Subcutaneous adipose tissue (tissue), 4 donors: ENCODE measurements around the gene SRCAP. TPM values are rescaled to one million over a fixed set of nuclear protein-coding genes. Genes with fewer than 3 reads are reported as not detected.

Experiments used
- total RNA-seq, 4 donors: library from RNA; depleted of rRNA; stranded (reverse); fragments of >200 nt; gene quantifications; one replicate each; pipeline ENCODE4 v1.1.0, GENCODE V29; 2016
- TF ChIP-seq, protein P1 (sequence below): fragments of 450-650 bp; IDR thresholded peaks from one replicate; pipeline ENCODE4 v1.5.1; 2016; ENCODE audit warnings: low read depth, mild to moderate bottlenecking, control low read depth, antibody characterized with exemption, moderate library complexity

SRCAP gene
- total RNA-seq, 4 donors from 2014 or later = 14.1 to 33.7 (median 20.0) TPM

DNA sequence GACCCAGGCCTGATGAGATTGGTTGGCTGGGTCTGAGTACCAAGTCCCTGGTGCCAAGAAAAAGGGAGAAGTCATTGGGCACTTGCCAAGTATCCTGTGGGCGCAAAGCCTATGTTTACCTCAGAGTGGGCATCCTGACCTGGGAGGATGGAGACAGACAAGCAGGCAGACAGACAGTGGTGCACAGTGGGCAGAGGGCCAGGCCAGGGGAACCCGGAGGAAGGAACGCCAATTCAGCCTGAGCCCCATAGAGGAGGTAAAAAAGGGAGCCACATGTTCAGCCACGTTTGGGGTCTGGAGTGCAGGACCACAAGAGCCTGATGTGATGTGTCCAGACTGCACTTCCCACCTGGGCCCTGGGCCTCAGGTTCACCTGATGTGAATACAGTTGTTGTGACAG lies 54.6 kb downstream of the SRCAP start:
- TF ChIP-seq, protein P1, sequence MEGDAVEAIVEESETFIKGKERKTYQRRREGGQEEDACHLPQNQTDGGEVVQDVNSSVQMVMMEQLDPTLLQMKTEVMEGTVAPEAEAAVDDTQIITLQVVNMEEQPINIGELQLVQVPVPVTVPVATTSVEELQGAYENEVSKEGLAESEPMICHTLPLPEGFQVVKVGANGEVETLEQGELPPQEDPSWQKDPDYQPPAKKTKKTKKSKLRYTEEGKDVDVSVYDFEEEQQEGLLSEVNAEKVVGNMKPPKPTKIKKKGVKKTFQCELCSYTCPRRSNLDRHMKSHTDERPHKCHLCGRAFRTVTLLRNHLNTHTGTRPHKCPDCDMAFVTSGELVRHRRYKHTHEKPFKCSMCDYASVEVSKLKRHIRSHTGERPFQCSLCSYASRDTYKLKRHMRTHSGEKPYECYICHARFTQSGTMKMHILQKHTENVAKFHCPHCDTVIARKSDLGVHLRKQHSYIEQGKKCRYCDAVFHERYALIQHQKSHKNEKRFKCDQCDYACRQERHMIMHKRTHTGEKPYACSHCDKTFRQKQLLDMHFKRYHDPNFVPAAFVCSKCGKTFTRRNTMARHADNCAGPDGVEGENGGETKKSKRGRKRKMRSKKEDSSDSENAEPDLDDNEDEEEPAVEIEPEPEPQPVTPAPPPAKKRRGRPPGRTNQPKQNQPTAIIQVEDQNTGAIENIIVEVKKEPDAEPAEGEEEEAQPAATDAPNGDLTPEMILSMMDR = no peak

DNA sequence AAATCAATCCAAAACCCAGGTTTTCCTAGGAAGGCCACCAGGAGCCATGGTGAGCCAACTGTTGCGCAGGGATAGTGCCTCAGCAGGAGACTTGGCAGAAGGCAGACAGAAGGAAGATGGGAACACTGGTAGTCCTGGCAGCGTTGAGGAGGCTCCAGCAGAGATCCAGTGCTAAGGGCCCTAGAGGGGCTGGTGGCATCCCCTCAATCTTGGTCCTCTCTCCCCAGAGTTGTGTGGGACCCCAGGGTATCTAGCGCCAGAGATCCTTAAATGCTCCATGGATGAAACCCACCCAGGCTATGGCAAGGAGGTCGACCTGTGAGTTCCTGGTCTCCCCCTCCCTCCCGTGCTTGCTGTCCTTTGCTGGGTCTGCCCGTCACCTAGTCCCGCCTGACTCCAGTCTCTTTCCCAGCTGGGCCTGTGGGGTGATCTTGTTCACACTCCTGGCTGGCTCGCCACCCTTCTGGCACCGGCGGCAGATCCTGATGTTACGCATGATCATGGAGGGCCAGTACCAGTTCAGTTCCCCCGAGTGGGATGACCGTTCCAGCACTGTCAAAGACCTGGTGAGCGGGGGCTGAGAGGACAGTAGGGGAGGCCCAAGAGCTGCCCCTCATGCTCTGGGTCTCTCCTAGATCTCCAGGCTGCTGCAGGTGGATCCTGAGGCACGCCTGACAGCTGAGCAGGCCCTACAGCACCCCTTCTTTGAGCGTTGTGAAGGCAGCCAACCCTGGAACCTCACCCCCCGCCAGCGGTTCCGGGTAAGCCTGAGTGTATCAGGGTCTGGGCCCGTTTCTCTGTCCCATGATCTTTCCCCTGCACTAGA lies 57.2 kb downstream of the SRCAP start:
- TF ChIP-seq, protein P1 = no peak

DNA sequence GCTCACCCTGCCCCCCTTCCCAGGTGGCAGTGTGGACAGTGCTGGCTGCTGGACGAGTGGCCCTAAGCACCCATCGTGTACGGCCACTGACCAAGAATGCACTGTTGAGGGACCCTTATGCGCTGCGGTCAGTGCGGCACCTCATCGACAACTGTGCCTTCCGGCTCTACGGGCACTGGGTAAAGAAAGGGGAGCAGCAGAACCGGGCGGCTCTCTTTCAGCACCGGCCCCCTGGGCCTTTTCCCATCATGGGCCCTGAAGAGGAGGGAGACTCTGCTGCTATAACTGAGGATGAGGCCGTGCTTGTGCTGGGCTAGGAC lies 57.8 kb downstream of the SRCAP start:
- TF ChIP-seq, protein P1 = no peak

DNA sequence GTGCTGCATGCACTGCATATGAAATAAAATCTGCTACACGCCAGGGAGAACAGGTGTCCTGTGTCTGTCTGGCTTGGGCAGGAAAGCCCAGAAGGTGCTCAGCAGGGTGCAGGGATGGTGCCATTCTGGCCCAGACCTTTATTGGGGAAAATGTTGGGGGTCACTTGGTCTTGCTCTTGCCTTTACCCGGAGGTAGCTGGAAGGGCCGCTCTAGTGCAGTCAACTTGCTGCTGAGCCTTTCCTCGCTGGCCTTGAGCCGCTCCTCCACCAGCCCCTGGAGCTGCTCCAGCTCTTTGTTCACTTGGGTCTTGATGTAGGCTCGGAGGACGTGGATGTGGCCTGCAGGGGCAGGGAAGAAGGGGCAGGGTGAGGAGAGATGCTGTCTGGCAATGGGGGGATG lies 58.3 kb downstream of the SRCAP start:
- TF ChIP-seq, protein P1 = no peak

DNA sequence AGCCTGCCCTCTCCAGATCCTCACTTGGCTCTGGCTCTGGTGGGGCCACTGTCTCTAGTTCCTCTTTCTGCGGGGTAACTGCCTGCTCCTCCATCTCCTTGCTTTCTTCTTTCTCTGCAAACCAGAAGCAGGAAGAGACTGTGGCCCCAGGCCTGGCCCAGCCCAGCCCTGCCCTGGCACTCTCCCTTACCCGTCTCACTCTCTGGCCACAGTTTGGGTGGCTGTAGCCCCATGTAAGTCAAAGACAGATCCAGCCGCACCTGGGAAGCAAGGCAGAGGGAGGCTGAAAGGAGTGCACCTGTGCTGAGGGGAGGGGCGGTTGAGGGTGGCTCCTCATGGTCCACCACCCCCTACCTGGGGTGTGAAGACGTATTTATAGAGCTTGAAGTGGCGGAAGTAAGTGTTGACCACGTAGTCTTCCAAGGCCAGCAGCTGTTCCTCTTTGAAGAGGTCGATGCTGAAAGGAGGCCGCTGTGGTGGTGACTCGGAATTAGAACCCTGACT lies 60.1 kb downstream of the SRCAP start:
- TF ChIP-seq, protein P1 = no peak

DNA sequence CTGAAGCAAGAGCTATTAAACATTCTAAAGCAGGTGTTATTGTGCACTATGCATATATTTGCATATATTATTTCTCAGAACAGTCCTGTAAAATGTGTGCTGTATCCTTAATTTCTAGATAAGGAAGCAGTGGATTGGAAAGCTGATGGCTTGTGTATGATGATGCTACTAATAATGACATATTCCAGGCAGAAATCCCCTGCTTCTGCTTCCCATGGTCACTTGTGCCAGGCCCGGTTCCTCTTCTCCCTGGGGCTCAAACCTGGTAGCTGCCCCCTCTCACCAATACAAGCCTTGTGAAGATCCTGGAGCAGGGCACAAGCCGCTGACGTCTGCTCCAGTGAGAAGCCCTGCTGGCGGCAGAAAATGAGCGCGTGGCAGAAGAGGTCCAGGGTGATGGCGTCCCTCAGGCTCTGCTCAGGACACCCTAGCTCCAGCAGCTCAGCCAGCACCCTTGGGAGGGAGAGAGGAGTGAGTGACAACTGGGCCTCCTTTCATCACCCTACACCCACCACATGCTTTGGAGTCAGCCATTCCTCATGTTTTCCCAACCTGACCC lies 61.1 kb downstream of the SRCAP start:
- TF ChIP-seq, protein P1 = no peak

DNA sequence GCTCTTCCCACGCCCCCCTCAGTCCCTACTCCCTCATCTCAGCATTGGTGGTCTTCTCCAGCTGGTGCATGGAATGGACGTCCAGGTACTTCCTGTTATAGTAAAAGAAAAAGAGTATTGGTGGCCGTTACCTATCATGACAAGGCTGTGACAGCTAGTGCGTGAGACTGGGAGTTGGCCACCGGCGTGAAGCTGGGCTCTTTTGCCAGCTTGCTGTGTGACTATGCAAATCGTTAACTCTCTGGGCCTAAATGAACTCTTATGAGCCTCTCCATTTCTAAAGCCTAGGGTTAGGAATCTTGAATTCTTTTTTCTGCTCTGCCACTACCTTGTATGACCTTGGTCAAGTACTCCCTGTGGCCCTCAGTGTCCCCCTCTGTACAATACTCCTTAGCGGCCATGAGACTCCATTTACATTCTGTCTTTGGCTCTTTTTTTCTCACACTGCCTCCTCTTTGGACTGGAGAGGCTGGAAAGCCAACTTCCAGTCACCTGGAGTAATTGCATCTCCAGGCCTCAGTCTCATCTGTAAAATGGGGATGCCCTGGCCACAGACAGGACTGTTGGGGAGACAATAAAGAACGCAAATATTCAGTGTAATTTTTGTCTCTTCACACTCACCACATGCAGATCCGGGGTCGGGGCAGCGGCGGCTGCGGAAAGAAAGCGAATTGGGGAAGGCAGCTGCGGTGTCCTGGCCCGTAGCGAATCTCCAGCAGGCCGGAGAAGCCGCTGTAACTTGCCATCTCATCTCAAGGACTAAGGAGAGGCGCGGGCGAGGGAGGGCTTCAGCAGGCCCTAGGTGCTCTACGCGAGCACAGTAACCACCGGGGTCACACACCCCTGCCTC lies 61.8 kb downstream of the SRCAP start:
- TF ChIP-seq, protein P1 = no peak
